TTC549 (cell line): ENCODE measurements around the gene ALDH1A1.
"Not testable (repeated sequence)": the region's sequence is repeated elsewhere in the genome, so short reads cannot be mapped to it uniquely, and the experiment has no call there.

Experiments
- FAIRE-seq: peaks from 2 replicates; lab custom pipeline; 2012; peaks lifted over from hg19 to GRCh38; lab: Jason Lieb, UNC

Gene ALDH1A1

DNA sequence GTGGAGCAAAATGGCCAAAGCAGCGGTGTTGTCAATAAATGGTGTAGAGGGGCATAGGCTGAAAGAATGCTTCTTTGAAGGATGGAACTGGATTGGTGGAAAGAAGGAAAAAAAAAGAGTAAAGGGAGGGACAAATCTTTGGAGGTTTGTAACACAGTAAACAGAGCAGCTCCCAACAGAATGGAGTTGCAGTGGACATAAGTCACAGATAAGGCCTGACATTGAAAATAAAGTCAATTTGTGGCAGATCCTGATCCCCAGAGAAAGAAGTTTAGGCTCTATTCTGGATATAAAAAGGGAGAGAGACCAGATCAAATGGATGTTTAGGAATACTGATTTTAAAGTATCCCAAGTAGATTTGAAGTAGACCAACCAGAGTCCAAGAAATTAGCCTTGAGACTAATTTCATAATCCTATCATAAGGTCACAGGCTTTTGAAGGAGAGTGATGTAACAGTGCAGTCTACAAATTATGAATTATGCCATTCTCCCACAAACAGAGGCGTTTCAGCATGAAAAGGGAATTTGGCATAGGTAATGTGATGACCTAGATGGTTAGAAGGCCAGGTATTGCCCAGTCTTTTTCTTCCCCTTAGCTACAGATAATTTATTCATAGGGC is 8.9 kb downstream of the ALDH1A1 start:
- no peak for FAIRE-seq

DNA sequence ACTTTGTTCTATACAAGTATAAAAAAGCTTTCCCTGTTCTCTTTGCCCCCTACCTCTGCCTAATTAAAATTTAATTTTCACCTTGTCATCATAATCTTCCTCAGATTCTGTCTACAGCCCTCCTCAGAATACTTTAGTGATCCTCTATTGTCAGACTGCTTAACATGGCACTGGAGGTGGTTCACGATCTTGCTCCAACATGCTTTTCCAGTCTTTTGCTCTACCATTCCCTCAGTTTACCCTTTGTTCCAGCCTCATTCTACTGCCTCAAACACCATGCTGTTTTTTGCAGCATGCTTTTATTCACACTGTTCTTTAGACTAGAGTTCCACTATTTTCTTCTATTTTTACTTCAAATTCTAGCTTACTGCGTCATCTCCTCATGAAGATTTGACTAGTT is 10.4 kb downstream of the ALDH1A1 start:
- no peak for FAIRE-seq

DNA sequence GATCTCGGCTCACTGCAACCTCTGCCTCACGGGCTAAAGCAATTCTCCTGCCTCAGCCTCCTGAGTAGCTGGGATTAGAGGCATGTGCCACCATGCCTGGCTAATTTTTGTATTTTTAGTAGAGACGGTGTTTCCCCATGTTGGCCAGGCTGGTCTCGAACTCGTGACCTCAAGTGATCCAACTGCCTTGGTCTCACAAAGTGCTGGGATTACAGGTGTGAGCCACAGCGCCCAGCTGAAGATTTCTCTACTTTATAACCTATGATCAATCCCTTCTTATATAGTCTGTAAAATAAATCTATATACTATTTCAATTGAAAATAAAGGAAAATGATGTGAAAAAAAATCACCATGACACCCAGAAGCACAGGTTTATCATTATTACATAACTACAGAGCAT is 13.3 kb downstream of the ALDH1A1 start:
- FAIRE-seq, result not testable (repeated sequence)

DNA sequence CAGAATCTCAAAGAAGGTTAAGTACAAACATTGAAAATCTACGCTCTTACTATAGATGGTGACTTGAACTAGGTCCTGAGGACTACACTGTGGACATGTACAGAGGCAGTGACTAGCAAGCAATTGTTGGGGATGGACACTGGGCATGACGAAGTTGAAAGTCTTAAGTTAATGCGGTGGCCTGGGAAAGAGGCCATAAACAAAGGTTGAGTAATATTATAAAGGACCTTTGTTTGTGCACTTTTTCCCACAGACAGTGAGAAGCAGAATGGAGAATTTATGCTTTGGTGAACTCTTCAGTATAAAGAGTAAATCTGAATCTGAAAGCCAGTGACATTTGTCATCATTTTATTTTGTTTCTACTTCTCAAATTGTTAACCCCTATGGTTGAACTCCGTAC is 15.3 kb downstream of the ALDH1A1 start:
- FAIRE-seq, result no peak

DNA sequence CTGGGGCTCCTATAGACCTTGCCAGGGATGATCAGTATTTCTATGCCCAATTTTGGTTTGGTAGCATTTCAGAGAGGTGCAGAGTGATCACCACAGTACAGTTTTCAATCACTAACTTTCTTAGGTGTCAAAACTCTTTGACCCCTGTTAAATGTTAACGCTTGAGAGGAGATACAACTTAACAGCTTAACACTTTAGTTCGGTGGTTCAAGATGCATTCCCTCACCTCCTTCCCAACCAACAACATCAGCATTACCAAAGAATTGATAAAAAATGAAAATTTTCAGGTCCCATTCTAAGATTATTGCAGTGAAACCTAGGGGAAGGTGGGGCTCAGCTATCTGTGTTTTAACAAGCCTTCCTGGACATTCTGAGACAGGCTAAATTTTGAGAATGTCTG is 16.2 kb downstream of the ALDH1A1 start:
- no peak for FAIRE-seq

DNA sequence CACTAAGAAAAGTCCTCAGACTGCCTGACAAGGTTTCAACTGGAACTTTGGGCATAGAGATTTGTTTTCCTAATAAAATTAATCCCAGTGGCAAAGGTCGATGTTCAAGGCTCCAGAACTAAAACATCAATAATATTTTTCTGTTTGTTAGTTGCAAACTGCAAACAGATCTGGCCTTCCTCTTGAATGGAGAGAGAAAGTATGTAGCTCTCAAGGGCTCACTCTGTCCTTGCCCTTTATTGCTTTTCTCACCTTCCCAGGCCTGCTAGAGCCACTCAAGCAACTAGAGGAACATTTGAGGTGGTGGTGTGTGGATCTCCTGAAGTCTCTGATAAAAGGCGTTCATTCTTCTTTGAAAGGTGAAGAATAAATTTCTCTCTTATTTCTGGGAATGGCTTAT is 16.6 kb downstream of the ALDH1A1 start:
- FAIRE-seq, result no peak

DNA sequence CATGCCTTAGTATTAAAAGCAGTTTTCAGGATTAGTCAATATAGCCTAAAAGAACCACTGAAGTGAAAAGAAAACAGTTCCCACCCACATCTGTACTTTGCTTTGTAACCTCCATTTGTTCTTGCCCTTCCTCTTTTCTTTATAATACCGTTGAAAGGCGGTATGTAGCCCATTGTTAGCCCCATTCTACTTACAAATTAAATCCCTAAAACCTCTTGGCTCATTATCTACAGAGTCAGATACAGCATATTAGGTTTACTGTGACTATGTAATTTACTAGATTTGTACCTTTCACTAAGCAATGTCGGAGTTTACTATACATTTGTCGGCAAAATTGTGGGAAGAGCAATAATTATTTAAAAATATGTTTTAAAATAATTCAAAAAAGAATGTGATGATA is 17.3 kb downstream of the ALDH1A1 start:
- FAIRE-seq, result no peak

DNA sequence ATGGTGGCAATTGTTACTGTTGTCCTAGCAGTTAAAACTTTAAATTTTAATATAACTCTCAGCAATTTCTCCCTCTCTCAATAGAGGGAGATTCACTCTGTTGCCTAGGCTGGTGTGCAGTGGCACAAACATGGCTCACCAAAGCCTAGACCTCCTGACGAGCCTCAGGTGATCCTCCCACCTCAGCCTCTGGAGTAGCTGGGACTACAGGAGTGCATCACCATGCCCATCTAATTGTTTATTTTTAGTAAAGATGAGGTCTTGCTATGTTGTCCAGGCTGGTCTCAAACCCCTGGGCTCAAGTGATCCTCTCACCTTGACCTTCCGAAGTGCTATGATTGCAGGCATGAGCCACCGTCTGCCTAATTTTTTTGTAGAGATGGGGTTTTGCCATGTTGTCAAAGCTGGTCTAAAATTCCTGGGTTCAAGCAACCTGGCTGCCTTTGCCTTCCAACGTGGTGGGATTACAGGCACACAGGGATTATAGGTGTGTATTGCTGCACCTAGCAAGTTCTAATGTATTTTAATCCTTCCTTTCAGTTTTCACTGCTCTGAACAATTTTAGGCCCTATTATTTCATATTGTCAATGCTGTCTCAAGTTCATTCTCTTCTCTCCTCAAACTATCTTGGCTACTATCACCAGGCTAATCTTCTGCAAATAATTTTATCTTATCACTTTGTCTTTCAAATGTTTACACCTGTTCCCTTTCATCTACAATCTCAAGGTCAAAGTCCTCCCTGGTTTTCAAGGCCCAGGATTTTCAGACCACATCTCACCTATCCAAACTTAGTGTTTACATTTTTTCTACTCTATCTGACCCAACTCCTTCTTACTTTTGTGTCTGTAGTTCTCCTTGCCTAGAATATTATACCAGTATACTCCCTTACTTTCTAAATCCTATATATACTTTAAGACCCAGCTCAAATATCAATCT is 18.9 kb downstream of the ALDH1A1 start:
- no peak for FAIRE-seq

DNA sequence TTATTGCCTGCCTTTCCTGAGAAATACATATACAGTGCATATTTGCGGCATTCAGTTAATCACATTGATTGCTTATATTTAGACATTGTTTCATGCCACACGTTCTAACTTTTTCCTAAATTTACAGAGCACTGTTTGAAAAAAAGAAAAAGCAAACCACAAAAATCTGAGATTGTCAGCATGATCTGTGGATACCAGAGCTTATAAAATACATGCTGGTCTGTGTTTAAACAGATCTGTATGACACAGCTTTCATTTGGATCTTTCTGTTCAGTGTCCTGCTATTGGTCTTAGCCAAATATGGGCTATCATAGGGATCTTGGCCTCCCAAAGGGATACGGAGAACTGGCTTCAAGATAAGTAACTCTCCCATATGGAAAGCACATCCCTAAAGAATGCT is 20.2 kb downstream of the ALDH1A1 start:
- FAIRE-seq, result no peak

DNA sequence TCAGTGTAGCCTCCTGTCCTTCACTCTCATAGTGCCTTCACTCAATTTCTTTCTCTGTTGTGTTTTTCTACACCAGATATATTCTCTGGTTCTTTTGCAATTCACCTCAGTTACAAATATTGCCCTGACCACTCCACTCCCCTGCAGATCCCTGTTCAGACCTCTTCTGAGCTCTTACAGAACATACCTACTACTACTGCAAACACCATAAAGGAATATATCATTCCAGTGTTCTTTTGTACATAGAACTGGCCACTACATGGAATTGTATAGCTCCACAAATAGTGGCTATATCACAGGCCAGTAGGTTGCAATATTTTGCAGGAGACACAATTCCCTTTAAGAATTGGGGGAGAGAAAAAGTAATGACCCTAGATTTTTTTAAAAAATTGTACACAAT is 21.0 kb downstream of the ALDH1A1 start:
- FAIRE-seq, result no peak

DNA sequence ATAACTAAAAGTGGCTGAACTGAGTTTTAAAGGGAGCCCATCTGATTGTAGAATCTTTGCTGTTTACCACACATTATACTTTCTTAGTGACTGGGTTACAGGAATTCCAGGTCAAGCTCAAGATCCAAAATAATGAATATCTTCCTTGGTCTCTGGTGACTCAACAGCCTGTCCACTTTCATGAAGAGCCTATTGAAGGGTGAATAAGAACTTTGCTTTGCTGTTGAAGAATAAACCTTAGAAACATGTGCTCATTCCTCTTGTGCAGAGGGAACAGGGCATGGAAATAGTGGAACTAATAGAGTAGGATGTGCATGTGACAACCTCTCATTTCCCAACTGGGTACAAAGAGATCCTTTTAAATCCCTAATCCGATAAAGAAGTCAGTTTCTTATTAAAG is 21.4 kb downstream of the ALDH1A1 start:
- no peak for FAIRE-seq

DNA sequence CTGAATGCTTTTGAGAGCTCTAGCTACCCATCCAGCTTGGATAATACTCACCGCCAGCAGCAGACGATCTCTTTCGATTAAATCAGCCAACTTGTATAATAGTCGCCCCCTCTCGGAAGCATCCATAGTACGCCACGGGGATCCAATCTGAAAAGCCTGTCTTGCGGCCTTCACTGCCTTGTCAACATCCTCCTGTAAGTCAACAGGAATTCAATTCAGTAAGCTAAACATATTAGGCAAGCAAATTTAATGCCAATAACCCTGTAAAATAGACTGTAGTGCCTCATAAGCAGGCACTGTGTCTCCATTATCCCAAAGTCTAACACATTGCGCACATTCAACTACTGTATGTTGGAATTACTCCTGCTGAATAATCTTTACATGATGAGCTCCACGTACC is 22.0 kb downstream of the ALDH1A1 start:
- no peak for FAIRE-seq

DNA sequence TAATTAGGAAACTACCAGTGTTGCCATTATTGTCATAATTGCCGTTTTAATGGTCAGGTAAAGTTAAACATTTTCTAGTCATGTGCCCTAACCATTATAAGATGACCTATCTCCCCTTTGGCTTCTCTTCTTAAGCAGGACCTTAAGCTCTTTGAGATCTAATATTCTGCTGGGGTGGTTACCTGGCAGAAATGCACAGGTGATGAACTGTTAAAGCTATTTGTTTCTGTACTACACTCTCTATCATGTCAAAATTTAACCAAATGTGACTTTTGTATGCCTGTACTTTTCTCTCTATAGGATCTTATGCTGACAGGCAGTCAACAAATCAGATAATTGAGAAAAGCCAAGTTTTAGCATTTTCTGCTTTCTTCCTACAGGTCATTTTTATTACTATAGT is 23.3 kb downstream of the ALDH1A1 start:
- FAIRE-seq, result no peak

DNA sequence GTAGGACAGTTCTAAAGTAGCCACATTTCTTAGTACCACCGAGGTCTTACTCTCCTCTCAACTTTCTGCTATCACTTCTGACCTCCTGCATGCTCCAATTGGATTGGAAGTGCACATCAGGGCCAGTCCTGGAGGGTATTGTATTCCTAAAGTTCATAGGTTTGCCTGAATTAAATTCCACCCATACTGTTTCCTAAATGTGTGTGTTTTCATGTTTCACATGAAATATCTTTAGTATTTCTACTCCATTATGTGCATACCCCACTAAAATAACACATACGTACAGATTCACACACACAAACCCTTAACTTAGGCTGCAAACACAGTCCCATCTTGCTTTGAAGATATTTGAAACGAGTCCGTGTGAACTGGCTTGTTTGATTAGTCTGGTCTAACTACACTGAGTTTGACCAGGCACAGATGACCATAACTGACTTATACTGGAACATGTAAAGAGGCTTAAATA is 24.8 kb downstream of the ALDH1A1 start:
- no peak for FAIRE-seq

DNA sequence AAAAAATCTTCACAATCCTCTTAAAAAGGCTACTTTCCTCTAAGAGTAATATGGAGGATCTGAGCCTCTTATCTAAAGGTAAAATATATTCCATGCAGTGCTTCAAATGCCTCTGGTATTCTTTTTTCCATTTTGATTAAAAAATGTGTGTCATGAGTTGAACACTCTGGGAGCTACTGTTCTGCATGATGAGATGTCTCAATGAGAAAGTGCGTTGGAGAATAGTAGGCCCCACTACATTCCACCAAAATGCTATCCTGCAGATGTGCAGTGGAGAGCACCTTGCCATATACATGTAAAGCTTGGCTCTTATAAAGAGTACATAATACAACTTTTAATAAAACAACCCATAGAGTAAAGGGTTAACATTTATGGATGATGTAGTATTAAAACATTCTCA is 26.3 kb downstream of the ALDH1A1 start:
- no peak for FAIRE-seq

DNA sequence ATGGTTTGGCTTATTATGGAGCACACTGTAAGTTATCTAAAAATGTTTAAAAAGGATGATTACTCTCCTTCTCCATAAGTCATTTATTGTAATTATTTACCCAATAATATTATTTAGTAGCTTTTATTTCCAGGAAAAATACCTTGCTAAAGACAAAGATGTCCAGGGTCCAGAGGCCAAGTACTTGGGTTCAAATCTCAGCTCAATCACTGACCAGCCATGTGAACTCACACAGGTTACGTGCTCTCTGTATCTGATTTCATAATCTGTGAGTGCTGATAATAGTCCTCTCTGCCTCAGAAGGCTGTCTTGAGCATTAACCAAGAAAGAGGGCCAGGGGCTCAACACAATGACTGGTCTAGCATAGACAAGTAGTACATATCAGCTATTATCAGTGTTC is 27.0 kb downstream of the ALDH1A1 start:
- no peak for FAIRE-seq

DNA sequence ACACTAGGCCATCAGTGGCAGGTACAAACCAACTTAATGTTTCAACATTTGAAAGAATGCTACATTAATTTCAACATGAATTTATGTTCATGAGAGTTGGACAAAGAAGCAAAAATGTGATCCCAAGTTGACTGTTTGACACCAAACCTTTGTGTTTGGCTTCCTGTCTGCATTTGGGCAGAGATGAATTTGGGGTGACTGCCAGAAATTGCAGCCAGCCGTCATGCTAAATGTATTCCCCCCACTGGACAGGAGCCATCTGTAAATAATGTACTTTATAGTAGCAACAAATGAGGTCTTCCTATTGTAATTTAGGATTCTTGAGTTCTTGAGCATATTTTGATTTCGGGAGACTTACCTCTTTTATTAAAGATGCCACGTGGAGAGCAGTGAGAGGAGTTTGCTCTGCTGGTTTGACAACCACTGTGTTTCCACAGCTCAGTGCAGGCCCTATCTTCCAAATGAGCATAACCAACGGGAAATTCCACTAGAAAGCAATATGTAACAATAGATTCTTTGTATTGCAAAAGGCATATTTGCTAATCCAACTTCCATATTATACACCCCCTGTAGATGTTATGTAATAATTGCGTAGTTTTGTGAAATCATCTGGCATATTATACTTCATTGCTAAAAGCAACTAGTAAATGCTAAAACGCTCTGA is 27.6 kb downstream of the ALDH1A1 start:
- no peak for FAIRE-seq

DNA sequence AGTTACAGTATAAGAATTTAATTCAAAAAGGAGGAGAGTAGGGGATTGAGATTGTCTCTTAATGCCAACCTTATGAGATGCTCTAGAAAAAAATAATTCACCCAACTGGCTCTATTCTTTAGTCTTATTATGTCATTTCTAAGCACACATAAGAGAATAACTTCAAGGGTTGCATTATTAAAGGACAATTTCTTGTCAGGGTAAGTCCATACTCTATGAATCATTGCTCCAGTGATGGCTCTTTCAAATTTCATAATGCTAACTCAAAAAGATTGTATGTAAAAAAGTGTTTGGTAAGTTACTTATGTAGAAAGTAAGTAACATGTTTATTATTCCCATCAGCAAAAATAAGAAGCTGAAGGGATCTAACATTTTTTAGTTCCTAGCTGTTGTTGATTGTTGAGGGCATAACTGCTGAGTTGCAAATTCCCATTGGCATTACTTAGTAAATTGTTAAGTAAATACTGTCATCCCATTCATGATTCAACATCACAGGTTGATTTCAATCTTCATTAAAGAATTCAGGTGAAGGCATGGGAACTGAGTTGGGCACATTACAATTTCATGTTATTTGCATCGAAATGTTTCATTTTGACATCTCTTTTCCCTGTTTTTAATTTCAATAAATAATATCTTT is 28.6 kb downstream of the ALDH1A1 start:
- no peak for FAIRE-seq

DNA sequence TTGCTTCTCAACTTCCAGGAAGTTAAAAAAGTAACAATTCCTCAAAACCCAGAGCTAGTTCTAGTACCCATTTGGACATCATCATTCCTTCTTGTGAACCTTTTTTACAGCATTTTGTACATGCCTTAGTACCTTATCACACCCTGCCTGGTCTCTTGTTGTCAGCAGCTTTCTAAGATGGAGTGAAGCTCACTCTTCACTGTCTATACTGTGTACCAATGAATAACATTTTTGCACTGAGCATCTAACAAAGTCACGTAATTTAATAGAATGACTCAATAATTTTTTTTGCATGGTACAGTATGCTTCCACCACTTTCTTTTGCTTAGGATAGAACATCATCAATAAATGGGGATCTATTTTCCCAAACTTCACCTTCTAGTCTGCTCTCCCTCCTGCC is 29.8 kb downstream of the ALDH1A1 start:
- no peak for FAIRE-seq

DNA sequence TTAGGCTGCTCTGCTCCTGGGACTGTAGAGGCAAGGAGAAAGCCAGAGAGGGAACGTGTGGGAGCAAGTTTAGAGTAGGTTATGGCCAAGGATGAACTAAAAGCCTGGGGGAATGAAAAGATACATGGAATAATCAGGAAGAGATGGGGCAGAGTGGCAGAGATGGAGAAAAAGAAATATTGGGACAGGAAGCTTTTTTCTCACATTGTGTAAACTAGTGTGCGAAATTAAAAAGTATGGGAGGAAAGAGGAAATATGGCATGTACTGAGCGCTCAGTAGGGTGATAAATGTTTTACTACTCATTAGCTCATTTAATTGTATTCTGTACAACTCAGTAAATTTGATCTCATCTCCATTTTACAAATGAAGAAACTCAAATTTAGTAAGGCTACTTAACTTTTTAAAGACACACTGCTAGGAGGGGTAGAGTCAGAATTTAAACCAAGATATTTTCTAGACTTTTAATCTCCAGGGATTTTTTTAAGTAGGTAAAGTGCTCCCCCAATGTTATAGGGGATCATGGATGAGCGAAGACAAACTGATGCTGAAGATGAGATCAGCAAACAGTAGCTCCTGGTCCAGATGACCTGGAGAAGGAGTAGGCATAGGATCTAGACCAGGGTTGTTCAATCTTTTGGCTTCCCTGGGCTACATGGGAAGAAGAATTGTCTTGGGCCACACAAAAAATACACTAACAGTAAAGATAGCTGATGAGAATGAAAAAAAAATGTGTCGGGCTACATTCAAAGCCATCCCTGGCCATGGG is 30.8 kb downstream of the ALDH1A1 start:
- FAIRE-seq, result no peak

DNA sequence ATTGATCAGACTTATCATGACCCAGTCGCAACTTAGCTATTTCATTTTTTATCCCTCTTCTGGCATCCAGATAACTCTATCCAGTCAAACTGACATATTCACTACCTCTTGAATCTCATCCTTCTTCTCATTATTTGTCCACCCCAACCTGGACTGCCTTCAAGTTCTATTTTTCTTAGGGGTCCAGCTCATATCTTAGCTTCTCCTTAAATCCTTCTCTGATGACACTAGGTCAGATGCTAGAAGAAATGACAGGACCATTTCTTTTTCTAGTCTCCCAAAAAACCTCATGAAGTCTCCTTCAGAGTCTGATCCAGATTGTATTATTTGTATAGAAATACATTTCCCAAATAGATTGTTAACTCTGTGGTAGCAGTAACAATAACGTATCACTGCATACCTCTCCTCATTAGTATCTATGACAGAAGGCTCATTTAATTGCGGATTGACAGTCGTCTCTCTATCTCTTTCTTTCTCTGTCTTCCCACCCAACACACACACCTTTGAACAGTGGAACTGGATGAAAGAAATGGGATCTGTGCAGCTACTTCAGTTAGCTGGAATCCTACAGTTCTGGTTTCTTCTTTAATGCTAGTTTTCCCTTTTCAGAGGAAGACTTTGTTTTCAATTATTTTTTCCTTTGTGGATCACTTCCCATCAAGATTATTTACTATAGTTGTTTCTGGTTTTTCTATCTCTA is 33.5 kb downstream of the ALDH1A1 start:
- no peak for FAIRE-seq
